GM12878 (cell line): ENCODE results near the gene FGFR4.

Source experiments
- CBX3 ChIP-seq: fragments of 200-600 bp; sonication (generic); IDR thresholded peaks from 2 replicates; pipeline ENCODE4 v1.6.1; 2016; ENCODE audit warnings: low read depth, borderline replicate concordance
- ESRRA ChIP-seq: IDR thresholded peaks from 2 replicates; pipeline ENCODE4 v1.6.1; 2012; ENCODE audit warnings: mild to moderate bottlenecking, low read length, improper control_type of control experiment
- GABPA ChIP-seq: IDR thresholded peaks from 2 replicates; pipeline ENCODE4 v1.6.1; 2014; ENCODE audit warnings: antibody characterized with exemption, low read depth, mild to moderate bottlenecking, inconsistent platforms
- MYC ChIP-seq: IDR thresholded peaks from 2 replicates; pipeline ENCODE4 v1.6.1; 2011; ENCODE audit warnings: mild to moderate bottlenecking, low read length, moderate library complexity, inconsistent platforms; ENCODE audit not compliant: insufficient read depth, insufficient replicate concordance, insufficient read length, severe bottlenecking
- POLR2A ChIP-seq: IDR thresholded peaks from 2 replicates; pipeline ENCODE4 v1.6.1; 2011; ENCODE audit warnings: low read depth, mild to moderate bottlenecking, low read length
- PRDM15 ChIP-seq: fragments of 450-650 bp; formaldehyde crosslinking; IDR thresholded peaks from 2 replicates; pipeline ENCODE4 v1.4.0; 2020; ENCODE audit warnings: mild to moderate bottlenecking, moderate library complexity
- TAF1 ChIP-seq: IDR thresholded peaks from 2 replicates; pipeline ENCODE4 v1.6.1; 2011; ENCODE audit warnings: mild to moderate bottlenecking, low read depth, low read length, borderline replicate concordance
- USF2 ChIP-seq: IDR thresholded peaks from 2 replicates; pipeline ENCODE4 v1.6.1; 2011; ENCODE audit warnings: low read depth, low read length, improper control_type of control experiment, borderline replicate concordance
- ZNF207 ChIP-seq: fragments of 450-650 bp; IDR thresholded peaks from 2 replicates; pipeline ENCODE4 v1.6.1; 2014; ENCODE audit warnings: antibody characterized with exemption, mild to moderate bottlenecking, borderline replicate concordance
- TF ChIP-seq, protein P1 (sequence below), 3 experiments: IDR thresholded peaks in 2 of 3; conservative IDR thresholded peaks in 1 of 3; 2 replicates each; pipeline ENCODE4 v1.5.1; 2011; ENCODE audit warnings: low read depth in 3 of 3, low read length in 3 of 3, mild to moderate bottlenecking in 3 of 3, control low read depth in 2 of 3, moderate library complexity in 2 of 3, inconsistent platforms in 1 of 3, mixed read lengths in 1 of 3; ENCODE audit not compliant: control insufficient read depth in 2 of 3, insufficient read depth in 1 of 3; ENCODE audit errors: extremely low read depth in 1 of 3
- TF ChIP-seq, protein P2 (sequence below): IDR thresholded peaks from 2 replicates; pipeline ENCODE4 v1.6.1; 2012; ENCODE audit warnings: mild to moderate bottlenecking, low read depth, low read length

GRCh38 chr5:177089825-177090641 lies 3.3 kb downstream of the FGFR4 start:
- TF ChIP-seq, protein P1, sequence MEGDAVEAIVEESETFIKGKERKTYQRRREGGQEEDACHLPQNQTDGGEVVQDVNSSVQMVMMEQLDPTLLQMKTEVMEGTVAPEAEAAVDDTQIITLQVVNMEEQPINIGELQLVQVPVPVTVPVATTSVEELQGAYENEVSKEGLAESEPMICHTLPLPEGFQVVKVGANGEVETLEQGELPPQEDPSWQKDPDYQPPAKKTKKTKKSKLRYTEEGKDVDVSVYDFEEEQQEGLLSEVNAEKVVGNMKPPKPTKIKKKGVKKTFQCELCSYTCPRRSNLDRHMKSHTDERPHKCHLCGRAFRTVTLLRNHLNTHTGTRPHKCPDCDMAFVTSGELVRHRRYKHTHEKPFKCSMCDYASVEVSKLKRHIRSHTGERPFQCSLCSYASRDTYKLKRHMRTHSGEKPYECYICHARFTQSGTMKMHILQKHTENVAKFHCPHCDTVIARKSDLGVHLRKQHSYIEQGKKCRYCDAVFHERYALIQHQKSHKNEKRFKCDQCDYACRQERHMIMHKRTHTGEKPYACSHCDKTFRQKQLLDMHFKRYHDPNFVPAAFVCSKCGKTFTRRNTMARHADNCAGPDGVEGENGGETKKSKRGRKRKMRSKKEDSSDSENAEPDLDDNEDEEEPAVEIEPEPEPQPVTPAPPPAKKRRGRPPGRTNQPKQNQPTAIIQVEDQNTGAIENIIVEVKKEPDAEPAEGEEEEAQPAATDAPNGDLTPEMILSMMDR (IDR thresholded peaks at IDR 0.05 in 2 of 3, conservative IDR thresholded peaks at IDR 0.05 in 1 of 3; ENCODE audit: control insufficient read depth in 2 of 3, extremely low read depth in 1 of 3, insufficient read depth in 1 of 3, low read depth in 3 of 3, low read length in 3 of 3), result no peak
- TF ChIP-seq POLR2A (no peak), MYC (no peak), CBX3 (no peak), GABPA (no peak), USF2 (no peak), ESRRA (no peak), TAF1 (no peak), ZNF207 (no peak), PRDM15 (CRISPR knock-in tag) (no peak)
- TF ChIP-seq, protein P2, sequence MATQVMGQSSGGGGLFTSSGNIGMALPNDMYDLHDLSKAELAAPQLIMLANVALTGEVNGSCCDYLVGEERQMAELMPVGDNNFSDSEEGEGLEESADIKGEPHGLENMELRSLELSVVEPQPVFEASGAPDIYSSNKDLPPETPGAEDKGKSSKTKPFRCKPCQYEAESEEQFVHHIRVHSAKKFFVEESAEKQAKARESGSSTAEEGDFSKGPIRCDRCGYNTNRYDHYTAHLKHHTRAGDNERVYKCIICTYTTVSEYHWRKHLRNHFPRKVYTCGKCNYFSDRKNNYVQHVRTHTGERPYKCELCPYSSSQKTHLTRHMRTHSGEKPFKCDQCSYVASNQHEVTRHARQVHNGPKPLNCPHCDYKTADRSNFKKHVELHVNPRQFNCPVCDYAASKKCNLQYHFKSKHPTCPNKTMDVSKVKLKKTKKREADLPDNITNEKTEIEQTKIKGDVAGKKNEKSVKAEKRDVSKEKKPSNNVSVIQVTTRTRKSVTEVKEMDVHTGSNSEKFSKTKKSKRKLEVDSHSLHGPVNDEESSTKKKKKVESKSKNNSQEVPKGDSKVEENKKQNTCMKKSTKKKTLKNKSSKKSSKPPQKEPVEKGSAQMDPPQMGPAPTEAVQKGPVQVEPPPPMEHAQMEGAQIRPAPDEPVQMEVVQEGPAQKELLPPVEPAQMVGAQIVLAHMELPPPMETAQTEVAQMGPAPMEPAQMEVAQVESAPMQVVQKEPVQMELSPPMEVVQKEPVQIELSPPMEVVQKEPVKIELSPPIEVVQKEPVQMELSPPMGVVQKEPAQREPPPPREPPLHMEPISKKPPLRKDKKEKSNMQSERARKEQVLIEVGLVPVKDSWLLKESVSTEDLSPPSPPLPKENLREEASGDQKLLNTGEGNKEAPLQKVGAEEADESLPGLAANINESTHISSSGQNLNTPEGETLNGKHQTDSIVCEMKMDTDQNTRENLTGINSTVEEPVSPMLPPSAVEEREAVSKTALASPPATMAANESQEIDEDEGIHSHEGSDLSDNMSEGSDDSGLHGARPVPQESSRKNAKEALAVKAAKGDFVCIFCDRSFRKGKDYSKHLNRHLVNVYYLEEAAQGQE, result no peak
